Esophagus muscularis mucosa (tissue), 4 donors: ENCODE data around the gene MACC1. TPM values are rescaled to one million over a fixed set of nuclear protein-coding genes. Genes with fewer than 3 reads are reported as not detected.

Experiments used
- DNase-seq: peaks from one replicate; pipeline ENCODE4 v3.0.0-alpha.2; 2017; ENCODE audit errors: extremely low spot score
- H3K27ac ChIP-seq, 4 donors: fragments of 200-600 bp; sonication (generic); replicated peaks in 1 of 4; 1 replicate in 3 of 4; 2 replicates in 1 of 4; pipeline ENCODE4 v1.5.1; 2016 to 2019; ENCODE audit warnings: mild to moderate bottlenecking in 1 of 4
- H3K27me3 ChIP-seq, 4 donors: fragments of 200-600 bp; sonication (generic); one replicate each; pipeline versions ENCODE4 v1.5.1 to v1.6.0; 2016 to 2019
- H3K36me3 ChIP-seq, 4 donors: fragments of 200-600 bp; sonication (generic); one replicate each; pipeline ENCODE4 v1.5.1; 2016 to 2019
- H3K4me1 ChIP-seq, 4 donors: fragments of 200-600 bp; sonication (generic); one replicate each; pipeline ENCODE4 v1.5.1; 2016 to 2019
- H3K4me3 ChIP-seq, 4 donors: fragments of 200-600 bp; sonication (generic); 1 replicate in 2 of 4; 2 replicates in 2 of 4; pipeline ENCODE4 v1.5.1; 2016 to 2019; ENCODE audit warnings: mild to moderate bottlenecking in 4 of 4, moderate library complexity in 1 of 4
- H3K9me3 ChIP-seq, 4 donors: fragments of 200-600 bp; sonication (generic); 1 replicate in 3 of 4; 2 replicates in 1 of 4; pipeline ENCODE4 v1.5.1; 2016 to 2019
- CTCF ChIP-seq, 3 experiments: fragments of 200-600 bp in 2 of 3; fragments of 450-650 bp in 1 of 3; sonication (generic) in 2 of 3; IDR thresholded peaks; one replicate each; pipeline ENCODE4 v1.5.1; 2017 to 2019; ENCODE audit warnings: antibody characterized with exemption in 3 of 3, mild to moderate bottlenecking in 2 of 3, moderate library complexity in 1 of 3
- EP300 ChIP-seq: sonication (generic); formaldehyde crosslinking; IDR thresholded peaks from one replicate; pipeline ENCODE4 v1.6.1; 2017; ENCODE audit warnings: antibody characterized with exemption
- POLR2A ChIP-seq: fragments of 450-650 bp; IDR thresholded peaks from one replicate; pipeline ENCODE4 v1.6.1; 2017; ENCODE audit warnings: antibody characterized with exemption, moderate library complexity, mild to moderate bottlenecking, low read depth
- POLR2AphosphoS5 ChIP-seq, 2 donors: sonication (generic); formaldehyde crosslinking; IDR thresholded peaks; one replicate each; pipeline ENCODE4 v1.6.1; 2017; ENCODE audit warnings: antibody characterized with exemption in 2 of 2
- WGBS: methylation state at CpG from one replicate; pipeline ENCODE4 v1.1.5; 2018; 5-methylcytosine and 5-hydroxymethylcytosine counted together
- intact Hi-C: fragments of 100-400 bp; cut with DNase I; formaldehyde crosslinking; loops from one replicate; pipeline ENCODE4 v1.15.1; 2023
- total RNA-seq, 4 donors: library from RNA; depleted of rRNA; stranded (reverse); fragments of >200 nt; gene quantifications; one replicate each; pipeline versions ENCODE4 v1.1.0 to v1.2.1, GENCODE V29; 2016

The MACC1 gene
- total RNA-seq, 4 donors from 2014 or later, result under 0.01 to 0.17 (median 0.15) TPM

- Histone ChIP-seq H3K36me3 (no peaks in the 10 kb centered on the region), H3K9me3 (no peaks in the 10 kb centered on the region), H3K4me3 (no peak overlapping the region), H3K27me3 (no peaks in the 10 kb centered on the region), H3K27ac (no peak overlapping the region), H3K4me1 (no peaks in the 10 kb centered on the region)
- DNase-seq, result no peak
- 90% methylated on average over 3 of the region's 3 CpGs for WGBS
- TF ChIP-seq CTCF (IDR thresholded peaks at IDR 0.05) (no peak), EP300 (no peak), POLR2A (no peak), POLR2AphosphoS5 (IDR thresholded peaks at IDR 0.05) (no peak)
- intact Hi-C loops, result no loop called here
Measured at GRCh38 chr7:20241194-20241910, 24.2 kb upstream of the MACC1 start.

- intact Hi-C loops, result no loop called here
- TF ChIP-seq EP300 (no peak), CTCF (IDR thresholded peaks at IDR 0.05) (no peak), POLR2A (no peak), POLR2AphosphoS5 (IDR thresholded peaks at IDR 0.05) (no peak)
- 90% methylated on average over 9 of the region's 9 CpGs for WGBS
- Histone ChIP-seq H3K36me3 (no peaks in the 10 kb centered on the region), H3K9me3 (no peaks in the 10 kb centered on the region), H3K4me3 (no peak overlapping the region), H3K27me3 (no peaks in the 10 kb centered on the region), H3K4me1 (no peaks in the 10 kb centered on the region), H3K27ac (no peak overlapping the region)
- no peak for DNase-seq
Measured at GRCh38 chr7:20240080-20240926, 23.1 kb upstream of the MACC1 start.

- intact Hi-C loops, result no loop called here
- 80% methylated on average over 7 of the region's 7 CpGs for WGBS
- no peak for DNase-seq
- Histone ChIP-seq H3K4me1 (no peaks in the 10 kb centered on the region), H3K27ac (no peak overlapping the region), H3K36me3 (no peaks in the 10 kb centered on the region), H3K27me3 (no peaks in the 10 kb centered on the region), H3K4me3 (no peak overlapping the region), H3K9me3 (no peaks in the 10 kb centered on the region)
- TF ChIP-seq CTCF (IDR thresholded peaks at IDR 0.05) (no peak), POLR2AphosphoS5 (IDR thresholded peaks at IDR 0.05) (no peak), POLR2A (no peak), EP300 (no peak)
Measured at GRCh38 chr7:20238754-20239324, 21.7 kb upstream of the MACC1 start.

GRCh38 chr7:20238194-20238753 lies 21.1 kb upstream of the MACC1 start:
- WGBS, result 94% methylated on average over 7 of the region's 7 CpGs
- Histone ChIP-seq H3K27ac (no peak overlapping the region), H3K4me3 (no peak overlapping the region), H3K27me3 (no peaks in the 10 kb centered on the region), H3K36me3 (no peaks in the 10 kb centered on the region), H3K4me1 (no peaks in the 10 kb centered on the region), H3K9me3 (no peaks in the 10 kb centered on the region)
- intact Hi-C loops, result no loop called here
- no peak for TF ChIP-seq CTCF (IDR thresholded peaks at IDR 0.05)
- TF ChIP-seq POLR2AphosphoS5 (IDR thresholded peaks at IDR 0.05), result no peak
- no peak for TF ChIP-seq POLR2A
- TF ChIP-seq EP300, result no peak
- DNase-seq, result no peak
